ENCODE results near the gene GUSB. TPM values are rescaled to one million over a fixed set of nuclear protein-coding genes. Genes with fewer than 3 reads are reported as not detected.

Gene GUSB
- total RNA-seq, 1 experiment from 2014 or later, result 36.6 TPM

GRCh38 chr7:65931685-65932084 lies 50.3 kb downstream of the GUSB start:
- no peak for DNase-seq (ENCODE audit: low read depth)

- DNase-seq (ENCODE audit: low read depth), result no peak
Measured at GRCh38 chr7:65927489-65928448, 54.2 kb downstream of the GUSB start.

GRCh38 chr7:65926588-65926987 lies 55.4 kb downstream of the GUSB start:
- DNase-seq (ENCODE audit: low read depth), result no peak

- no peak for DNase-seq (ENCODE audit: low read depth)
Measured at GRCh38 chr7:65925040-65925439, 57.0 kb downstream of the GUSB start.

- DNase-seq (ENCODE audit: low read depth), result no peak
Measured at GRCh38 chr7:65924193-65924592, 57.8 kb downstream of the GUSB start.

- DNase-seq (ENCODE audit: low read depth), result no peak
Measured at GRCh38 chr7:65923316-65923715, 58.7 kb downstream of the GUSB start.

GRCh38 chr7:65915921-65916657 lies 65.9 kb downstream of the GUSB start:
- DNase-seq (ENCODE audit: low read depth), result no peak

- DNase-seq (ENCODE audit: low read depth), result no peak
Measured at GRCh38 chr7:65912237-65912636, 69.8 kb downstream of the GUSB start.

Other genes starting within 250 kb of the GUSB start
- 12.4 and 15.0 TPM in 2 replicates for gene VKORC1L1, start 109.1 kb downstream of the GUSB start, total RNA-seq (2014; rRNA removed; shearing (Covaris generic))
- 47.1 and 66.8 TPM in 2 replicates for gene ASL, start 93.6 kb upstream of the GUSB start, total RNA-seq (2014; rRNA removed; shearing (Covaris generic))
- 27.0 and 31.5 TPM in 2 replicates for gene CRCP, start 132.6 kb upstream of the GUSB start, total RNA-seq (2014; rRNA removed; shearing (Covaris generic))
- gene TPST1, start 223.1 kb upstream of the GUSB start, total RNA-seq (2014; rRNA removed; shearing (Covaris generic)), result 35.2 and 36.5 TPM in 2 replicates

Measured in RPMI7951 (cell line).